Esophagus squamous epithelium (tissue), 5 donors: Measurements from ENCODE around the gene GRAMD2B. TPM values are rescaled to one million over a fixed set of nuclear protein-coding genes. Genes with fewer than 3 reads are reported as not detected.

ENCODE experiments used
- DNase-seq: peaks from one replicate; lab custom pipeline; 2025; lab: John Stamatoyannopoulos, UW
- H3K27ac ChIP-seq, 4 donors: fragments of 200-600 bp; sonication (generic); one replicate each; pipeline ENCODE4 v1.5.1; 2016 to 2019; ENCODE audit warnings: mild to moderate bottlenecking in 1 of 4
- H3K27me3 ChIP-seq, 4 donors: fragments of 200-600 bp; sonication (generic); 1 replicate in 3 of 4; 2 replicates in 1 of 4; pipeline versions ENCODE4 v1.5.1 to v1.6.0; 2017 to 2021; ENCODE audit warnings: antibody characterized with exemption in 1 of 4
- H3K36me3 ChIP-seq, 3 donors: fragments of 200-600 bp; sonication (generic); one replicate each; pipeline ENCODE4 v1.5.1; 2016 to 2019
- H3K4me1 ChIP-seq, 3 donors: fragments of 200-600 bp; sonication (generic); one replicate each; pipeline ENCODE4 v1.5.1; 2017 to 2019
- H3K4me3 ChIP-seq, 4 donors: fragments of 200-600 bp; sonication (generic); 1 replicate in 3 of 4; 2 replicates in 1 of 4; pipeline ENCODE4 v1.5.1; 2016 to 2019; ENCODE audit warnings: mild to moderate bottlenecking in 2 of 4, moderate library complexity in 1 of 4
- H3K9me3 ChIP-seq, 3 donors: fragments of 200-600 bp; sonication (generic); one replicate each; pipeline ENCODE4 v1.5.1; 2016 to 2019
- POLR2A ChIP-seq, 4 donors: fragments of 450-650 bp; IDR thresholded peaks; one replicate each; pipeline ENCODE4 v1.6.1; 2017; ENCODE audit warnings: antibody characterized with exemption in 4 of 4, mild to moderate bottlenecking in 4 of 4, moderate library complexity in 3 of 4
- WGBS, 2 donors: methylation state at CpG; one replicate each; pipeline ENCODE4 v1.1.5; 2018; 5-methylcytosine and 5-hydroxymethylcytosine counted together
- intact Hi-C: fragments of 100-400 bp; cut with DNase I; formaldehyde crosslinking; loops from one replicate; pipeline ENCODE4 v1.15.0; 2022
- total RNA-seq, 4 donors: library from RNA; depleted of rRNA; stranded (reverse); fragments of >200 nt; gene quantifications; one replicate each; pipeline ENCODE4 v1.1.0, GENCODE V29; 2016
- TF ChIP-seq, protein P1 (sequence below), 6 experiments: fragments of 450-650 bp in 4 of 6; fragments of 200-600 bp in 2 of 6; sonication (generic) in 2 of 6; IDR thresholded peaks; one replicate each; pipeline ENCODE4 v1.5.1; 2016 to 2019; ENCODE audit warnings: antibody characterized with exemption in 6 of 6, mild to moderate bottlenecking in 4 of 6, moderate library complexity in 4 of 6
- donor health status: DM: yes; HTN: yes; CAD: no.

GRAMD2B gene
- total RNA-seq, 4 donors from 2014 or later = 10.2 to 29.0 (median 15.8) TPM

GRCh38 chr5:126398791-126399190 is 24.4 kb upstream of the GRAMD2B start:
- no peaks in the 10 kb centered on the region for H3K36me3 ChIP-seq
- TF ChIP-seq, protein P1, sequence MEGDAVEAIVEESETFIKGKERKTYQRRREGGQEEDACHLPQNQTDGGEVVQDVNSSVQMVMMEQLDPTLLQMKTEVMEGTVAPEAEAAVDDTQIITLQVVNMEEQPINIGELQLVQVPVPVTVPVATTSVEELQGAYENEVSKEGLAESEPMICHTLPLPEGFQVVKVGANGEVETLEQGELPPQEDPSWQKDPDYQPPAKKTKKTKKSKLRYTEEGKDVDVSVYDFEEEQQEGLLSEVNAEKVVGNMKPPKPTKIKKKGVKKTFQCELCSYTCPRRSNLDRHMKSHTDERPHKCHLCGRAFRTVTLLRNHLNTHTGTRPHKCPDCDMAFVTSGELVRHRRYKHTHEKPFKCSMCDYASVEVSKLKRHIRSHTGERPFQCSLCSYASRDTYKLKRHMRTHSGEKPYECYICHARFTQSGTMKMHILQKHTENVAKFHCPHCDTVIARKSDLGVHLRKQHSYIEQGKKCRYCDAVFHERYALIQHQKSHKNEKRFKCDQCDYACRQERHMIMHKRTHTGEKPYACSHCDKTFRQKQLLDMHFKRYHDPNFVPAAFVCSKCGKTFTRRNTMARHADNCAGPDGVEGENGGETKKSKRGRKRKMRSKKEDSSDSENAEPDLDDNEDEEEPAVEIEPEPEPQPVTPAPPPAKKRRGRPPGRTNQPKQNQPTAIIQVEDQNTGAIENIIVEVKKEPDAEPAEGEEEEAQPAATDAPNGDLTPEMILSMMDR (IDR thresholded peaks at IDR 0.05) = no peak
- no peak for TF ChIP-seq POLR2A (IDR thresholded peaks at IDR 0.05)
- no peak overlapping the region for H3K4me3 ChIP-seq
- no peaks in the 10 kb centered on the region for H3K27me3 ChIP-seq
- no peak overlapping the region for H3K27ac ChIP-seq
- DNase-seq = no peak
- H3K4me1 ChIP-seq = peaks cover 0 to 14% (median 0%) of the 10 kb centered on the region in 3 donors
- intact Hi-C loops = no loop called here
- peaks cover 0 to 21% (median 4%) of the 10 kb centered on the region in 3 donors for H3K9me3 ChIP-seq

- no peak for DNase-seq
- Histone ChIP-seq H3K27me3 (no peaks in the 10 kb centered on the region), H3K4me3 (no peak overlapping the region), H3K36me3 (no peaks in the 10 kb centered on the region), H3K4me1 (no peaks in the 10 kb centered on the region), H3K27ac (no peak overlapping the region), H3K9me3 (peaks cover 0 to 21% (median 4%) of the 10 kb centered on the region in 3 donors)
- intact Hi-C loops = no loop called here
- TF ChIP-seq POLR2A (IDR thresholded peaks at IDR 0.05) = no peak
- TF ChIP-seq, protein P1 (IDR thresholded peaks at IDR 0.05) = no peak
- 80 to 98% methylated on average over 3 of the region's 3 CpGs for WGBS, 2 donors
Observed at GRCh38 chr5:126400621-126401251, 22.5 kb upstream of the GRAMD2B start.

DNA sequence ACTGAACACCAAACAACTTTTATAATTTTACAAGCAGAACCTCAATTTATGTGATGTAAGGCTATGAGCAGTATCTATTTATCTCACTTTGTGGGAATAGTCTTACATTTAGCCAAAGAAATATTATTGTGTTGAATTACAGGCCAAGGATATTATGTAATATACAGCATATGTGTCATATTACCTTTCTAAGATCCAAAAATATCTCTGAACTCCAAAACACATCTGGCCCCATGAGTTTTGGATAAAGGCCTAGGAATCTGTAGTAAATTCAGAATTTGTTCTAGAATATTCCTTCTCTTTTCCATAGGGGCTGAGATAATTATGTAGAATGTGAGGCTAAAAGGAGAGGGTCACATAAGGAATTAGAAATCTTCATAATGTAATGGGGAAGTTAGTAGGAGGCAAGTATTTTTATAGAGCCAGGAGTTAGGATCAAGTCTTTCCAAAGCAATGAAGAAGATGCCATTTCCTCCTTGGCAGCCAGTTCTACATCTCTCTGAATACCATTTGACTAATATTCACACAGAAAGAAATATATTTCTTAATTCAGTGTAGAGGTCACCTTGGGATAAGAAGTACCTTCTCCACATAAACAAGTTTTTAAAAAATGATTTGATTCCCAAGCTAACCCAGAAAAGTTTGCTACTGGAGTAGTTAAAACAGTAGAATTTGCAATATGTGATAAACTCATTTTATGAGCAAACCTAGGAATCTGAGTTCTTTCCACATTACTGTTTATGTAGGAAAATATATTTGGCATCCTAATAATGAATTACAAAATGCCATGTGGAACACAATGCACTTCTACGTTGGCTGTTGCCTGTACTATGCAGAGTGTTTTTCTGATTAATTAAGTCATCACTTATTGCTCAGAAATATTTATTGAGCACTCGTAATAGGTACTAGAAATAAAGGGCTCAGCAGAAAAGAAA is 20.3 kb upstream of the GRAMD2B start:
- H3K36me3 ChIP-seq = no peaks in the 10 kb centered on the region
- no peaks in the 10 kb centered on the region for H3K27me3 ChIP-seq
- no peak overlapping the region for H3K4me3 ChIP-seq
- TF ChIP-seq, protein P1 (IDR thresholded peaks at IDR 0.05) = no peak
- TF ChIP-seq POLR2A (IDR thresholded peaks at IDR 0.05) = no peak
- no peak for DNase-seq
- intact Hi-C loops = no loop called here
- H3K9me3 ChIP-seq = peaks cover 0 to 21% (median 4%) of the 10 kb centered on the region in 3 donors
- WGBS, 2 donors = 59 to 72% methylated on average over 2 of the region's 2 CpGs
- H3K4me1 ChIP-seq = no peaks in the 10 kb centered on the region
- H3K27ac ChIP-seq = no peak overlapping the region

DNA sequence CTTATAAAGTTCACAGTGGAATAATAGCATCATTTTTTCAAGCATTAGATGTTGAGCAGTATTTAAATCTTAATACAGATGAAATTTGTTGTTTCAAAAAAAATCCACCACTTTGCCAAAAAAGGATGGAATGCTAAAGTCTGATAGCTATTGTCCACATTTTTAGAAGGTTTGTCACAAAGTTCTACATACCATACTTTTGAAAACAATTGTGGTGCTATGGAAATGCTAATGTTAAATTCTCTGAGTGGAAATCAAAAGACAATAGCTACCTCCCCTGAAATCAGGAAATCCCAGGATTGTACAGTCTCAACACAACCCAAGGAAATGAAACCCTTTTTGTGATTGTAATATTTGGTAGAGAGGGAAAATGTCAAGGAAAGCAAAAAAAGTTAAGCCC is 19.3 kb upstream of the GRAMD2B start:
- Histone ChIP-seq H3K36me3 (no peaks in the 10 kb centered on the region), H3K4me3 (no peak overlapping the region), H3K9me3 (peaks cover 0 to 21% (median 4%) of the 10 kb centered on the region in 3 donors), H3K27ac (no peak overlapping the region), H3K27me3 (no peaks in the 10 kb centered on the region), H3K4me1 (no peaks in the 10 kb centered on the region)
- intact Hi-C loops = no loop called here
- no peak for TF ChIP-seq POLR2A (IDR thresholded peaks at IDR 0.05)
- TF ChIP-seq, protein P1 (IDR thresholded peaks at IDR 0.05) = no peak
- DNase-seq = no peak

DNA sequence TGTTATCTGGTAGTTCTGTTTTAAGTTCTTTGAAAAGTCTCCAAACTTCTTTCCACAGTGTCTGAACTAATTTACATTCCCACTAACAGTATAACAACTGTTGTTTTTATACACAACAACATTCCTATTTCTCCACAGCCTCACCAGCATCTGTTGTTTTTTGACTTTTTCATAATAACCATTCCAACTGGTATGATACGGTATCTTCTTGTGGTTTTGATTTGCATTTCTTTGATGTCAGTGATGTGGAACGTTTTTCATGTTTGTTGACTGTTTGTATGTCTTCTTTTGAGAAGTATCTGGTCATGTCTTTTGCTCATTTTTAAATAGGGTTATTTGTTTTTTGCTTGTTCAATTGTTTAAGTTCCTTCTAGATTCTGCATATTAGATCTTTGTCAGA is 12.6 kb upstream of the GRAMD2B start:
- intact Hi-C loops = no loop called here
- 56 to 58% methylated on average over 2 of the region's 2 CpGs for WGBS, 2 donors
- Histone ChIP-seq H3K36me3 (no peaks in the 10 kb centered on the region), H3K27ac (no peak overlapping the region), H3K4me3 (no peak overlapping the region), H3K4me1 (peaks cover 0 to 15% (median 4%) of the 10 kb centered on the region in 3 donors), H3K9me3 (no peaks in the 10 kb centered on the region), H3K27me3 (no peaks in the 10 kb centered on the region)
- no peak for DNase-seq
- TF ChIP-seq POLR2A (IDR thresholded peaks at IDR 0.05) = no peak
- TF ChIP-seq, protein P1 (IDR thresholded peaks at IDR 0.05) = no peak
